Glomerular endothelial cell (primary cell): ENCODE results near the gene FAT2. TPM values are rescaled to one million over a fixed set of nuclear protein-coding genes. Genes with fewer than 3 reads are reported as not detected.

Source experiments
- DNase-seq: peaks from one replicate; pipeline ENCODE4 v3.0.0-alpha.2; 2011; ENCODE audit warnings: low read depth, low spot score; ENCODE audit errors: extremely low read depth
- total RNA-seq: library from RNA; depleted of rRNA; stranded (reverse); fragments of >200 nt; gene quantifications from 2 replicates; pipeline ENCODE4 v1.2.3, GENCODE V29; 2015

Gene FAT2
- total RNA-seq, 1 donor from 2014 or later, result 0.06 TPM

DNA sequence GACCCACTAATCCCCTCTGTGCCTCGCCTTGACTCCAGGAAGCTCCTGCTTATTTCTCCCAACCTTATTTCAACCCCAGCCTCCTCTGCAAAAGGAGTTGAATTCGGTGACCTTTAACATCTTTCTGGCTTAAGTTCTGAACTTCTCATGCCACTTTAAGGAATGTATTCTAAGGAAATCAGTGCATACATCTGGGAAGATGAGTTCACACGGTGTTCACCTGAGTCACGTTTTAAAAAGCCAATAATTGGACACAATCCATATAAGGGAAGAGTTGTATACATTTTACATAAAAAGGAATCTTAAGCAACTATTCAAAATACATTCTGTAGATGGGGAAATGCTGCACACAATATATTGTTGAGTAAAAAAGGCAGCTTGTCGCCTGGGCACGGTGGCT lies 33.2 kb downstream of the FAT2 start:
- DNase-seq, result no peak

DNA sequence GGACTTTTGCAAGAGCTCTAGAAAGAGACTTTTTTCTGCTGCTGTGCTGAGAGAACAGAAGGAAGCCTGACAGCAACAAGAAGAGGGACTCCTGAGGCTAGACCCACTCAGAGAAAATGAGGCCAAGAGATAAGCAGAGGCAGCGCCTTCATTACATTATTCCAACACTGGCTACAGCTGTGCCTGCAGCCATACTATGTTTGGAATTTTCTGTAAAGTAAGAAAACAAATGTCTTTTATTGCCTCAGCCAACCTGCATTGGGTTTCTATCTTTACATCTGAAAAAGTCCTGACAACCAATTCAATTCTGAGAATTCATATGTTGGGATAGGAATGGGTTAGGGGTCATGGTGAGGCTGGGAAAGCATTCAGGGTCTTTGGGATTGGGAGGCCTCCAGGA lies 33.7 kb downstream of the FAT2 start:
- DNase-seq, result no peak

DNA sequence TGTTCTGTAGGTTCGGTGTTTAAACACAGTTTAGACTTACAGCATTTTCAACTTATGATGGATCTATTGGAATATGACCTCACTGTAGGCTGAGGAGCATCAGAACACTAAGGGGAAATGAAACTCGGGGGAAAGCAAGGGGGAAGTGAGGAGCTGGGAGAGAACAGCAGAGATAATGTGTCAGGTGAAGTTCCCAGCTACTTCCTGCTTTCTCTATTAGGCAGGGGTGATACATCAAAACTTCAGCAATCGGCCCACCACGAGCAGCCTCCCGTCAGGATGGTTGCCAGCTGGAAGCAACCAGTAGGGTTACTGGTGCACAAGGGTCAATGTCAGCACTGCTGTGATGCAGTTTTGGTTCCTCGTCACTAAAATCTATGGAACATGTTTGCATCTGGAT lies 34.3 kb downstream of the FAT2 start:
- no peak for DNase-seq

DNA sequence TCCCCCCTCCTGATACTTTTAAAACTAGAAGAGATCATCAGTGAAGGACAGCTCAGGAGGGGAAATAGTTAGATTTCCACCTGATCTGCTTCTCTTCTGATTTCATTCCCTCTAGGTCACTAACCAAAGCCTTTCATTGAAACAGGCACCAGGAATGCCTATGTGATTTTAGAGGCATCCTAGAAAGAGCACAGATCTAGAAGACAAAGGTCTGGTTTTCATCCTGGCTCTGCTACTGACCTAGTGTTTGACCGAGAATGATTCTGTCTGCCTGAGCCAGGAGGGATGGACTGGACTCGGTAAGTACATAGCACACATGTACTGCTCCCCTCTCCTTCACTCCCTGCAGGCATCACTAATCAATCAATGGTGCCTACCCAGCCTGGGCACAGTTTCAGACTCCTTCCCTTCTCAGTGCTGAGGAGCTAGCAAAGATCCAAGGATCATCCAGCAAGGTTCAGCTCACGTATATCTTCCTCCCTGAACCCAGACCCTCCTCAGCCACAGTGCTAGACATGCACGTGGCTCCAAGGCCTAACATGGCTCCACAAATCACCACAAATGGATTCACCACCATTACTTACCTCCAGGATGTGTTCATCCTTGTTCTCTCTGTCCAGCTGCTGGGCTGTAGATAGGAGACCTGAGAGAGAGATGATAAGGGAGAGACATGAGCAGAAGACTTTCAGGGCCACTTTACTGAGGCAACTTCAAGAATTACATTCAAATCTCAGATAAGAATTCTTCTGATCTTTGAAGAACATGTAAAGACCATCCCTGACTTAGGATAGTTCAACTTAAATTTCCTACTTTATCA lies 35.2 kb downstream of the FAT2 start:
- DNase-seq, result no peak

DNA sequence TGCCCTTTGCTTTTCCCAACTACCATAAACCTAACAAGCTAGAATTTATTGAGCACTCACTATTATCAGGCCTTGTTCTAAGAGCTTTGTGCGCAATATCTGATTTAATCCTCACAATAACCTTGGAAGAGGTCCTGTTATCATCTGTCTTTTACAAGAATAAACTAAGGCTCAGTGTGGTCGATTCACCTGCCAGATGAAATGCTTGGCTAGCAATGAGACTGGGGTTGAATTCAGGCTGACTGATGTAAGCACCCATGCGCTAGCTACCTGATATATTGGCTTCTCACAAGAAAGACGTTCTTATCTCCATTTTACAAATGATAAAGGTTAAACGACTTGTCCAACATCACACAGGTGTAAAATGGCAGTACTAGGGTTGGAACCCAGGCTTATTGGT lies 37.4 kb downstream of the FAT2 start:
- DNase-seq, result no peak

DNA sequence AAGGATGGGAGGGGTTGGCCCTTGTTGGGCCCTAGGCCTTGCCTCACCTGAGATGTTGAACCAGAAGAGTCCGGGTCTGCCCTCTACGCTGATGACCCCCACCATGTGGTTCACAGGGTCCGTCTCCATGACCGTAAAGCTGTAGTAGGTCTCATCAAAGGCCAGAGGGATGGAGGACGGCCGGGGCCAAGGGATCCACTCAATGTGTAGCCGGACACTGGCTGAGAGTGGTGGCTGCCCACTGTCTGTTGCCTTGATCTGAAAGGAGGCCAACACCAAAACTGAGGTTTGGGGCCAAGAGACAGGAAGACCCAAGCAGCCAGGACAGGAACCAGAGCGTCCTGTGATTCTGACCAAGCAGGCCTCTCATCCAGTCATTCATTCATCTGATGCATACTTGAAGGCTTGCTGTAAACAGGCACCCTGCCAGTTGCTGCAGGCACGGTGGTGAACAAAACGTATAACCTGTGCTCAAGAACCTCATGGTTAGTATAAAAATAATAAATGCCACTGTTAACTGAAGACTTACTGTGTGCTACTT lies 37.9 kb downstream of the FAT2 start:
- DNase-seq, result no peak

DNA sequence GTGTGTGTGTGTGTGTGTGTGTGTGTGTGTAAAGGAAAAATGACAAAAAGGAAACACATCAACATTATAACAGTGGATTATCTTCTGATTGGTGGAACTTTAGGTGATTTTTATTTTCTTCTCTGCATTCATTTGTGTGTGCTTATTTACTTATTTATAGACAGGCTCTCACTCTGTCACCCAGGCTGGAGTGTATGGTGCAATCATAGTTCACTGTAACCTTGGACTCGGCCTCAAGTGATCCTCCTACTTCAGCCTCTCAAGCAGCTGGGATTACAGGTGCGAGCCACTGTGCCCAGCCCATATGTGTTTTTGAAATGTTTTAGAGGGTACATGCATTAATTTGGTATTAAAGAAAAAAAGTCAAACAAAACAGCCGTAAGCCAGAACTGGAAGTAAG lies 39.1 kb downstream of the FAT2 start:
- DNase-seq, result no peak

DNA sequence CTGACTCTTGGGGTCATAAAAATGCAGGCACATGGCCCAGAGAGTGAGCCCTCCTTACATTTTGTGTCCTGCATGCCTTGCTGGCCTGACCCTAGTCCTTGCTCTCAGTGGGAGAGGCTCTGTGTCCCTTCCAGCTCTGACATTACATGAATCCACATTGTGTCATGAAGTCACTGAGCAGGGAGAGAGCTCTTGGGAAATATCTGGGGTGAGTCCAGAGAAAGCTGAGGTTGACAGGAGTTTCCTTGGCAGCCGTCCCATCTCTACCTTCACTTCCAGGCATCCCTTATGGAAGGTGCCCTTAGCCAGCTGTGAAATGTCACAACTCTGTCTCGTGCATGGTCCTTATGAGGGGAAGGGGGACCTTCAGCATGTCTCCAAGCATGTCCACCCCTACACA lies 41.0 kb downstream of the FAT2 start:
- no peak for DNase-seq

DNA sequence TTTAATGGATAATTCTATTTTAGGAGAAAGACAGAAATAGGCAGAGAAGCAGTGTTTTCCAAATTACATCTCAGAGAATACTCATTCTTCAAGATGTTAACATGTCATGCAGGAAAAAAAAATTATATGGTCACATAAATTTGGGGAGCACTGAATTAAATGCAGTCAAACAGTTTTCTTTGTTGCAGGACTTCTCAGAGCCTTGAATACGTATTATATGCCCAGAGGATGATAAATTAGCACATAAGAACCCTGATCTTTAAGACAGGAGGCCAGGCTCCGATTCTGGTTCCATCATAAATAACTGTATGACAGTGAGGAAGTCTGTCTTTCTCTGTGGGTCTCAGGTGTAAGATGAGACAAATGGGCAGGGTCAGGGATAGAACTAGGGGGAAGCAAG lies 41.4 kb downstream of the FAT2 start:
- DNase-seq, result no peak

DNA sequence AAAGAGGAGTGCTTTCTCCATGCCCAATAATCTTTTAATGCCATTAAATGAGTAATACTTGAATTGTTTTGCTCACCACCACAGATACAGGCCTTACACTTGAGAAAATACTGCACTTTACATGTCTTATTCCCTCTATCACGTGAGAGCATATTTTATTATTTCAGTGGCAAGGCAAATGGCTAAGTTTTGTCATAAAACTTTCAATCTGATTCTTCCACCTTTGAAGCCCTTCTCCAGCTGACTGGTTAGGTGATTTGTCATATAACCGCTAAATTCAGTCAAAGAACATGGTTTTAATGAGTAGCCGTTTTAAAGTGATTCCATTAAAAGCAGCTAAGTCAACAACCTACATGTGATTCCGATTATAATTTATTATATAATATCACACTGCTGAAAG lies 43.8 kb downstream of the FAT2 start:
- no peak for DNase-seq

DNA sequence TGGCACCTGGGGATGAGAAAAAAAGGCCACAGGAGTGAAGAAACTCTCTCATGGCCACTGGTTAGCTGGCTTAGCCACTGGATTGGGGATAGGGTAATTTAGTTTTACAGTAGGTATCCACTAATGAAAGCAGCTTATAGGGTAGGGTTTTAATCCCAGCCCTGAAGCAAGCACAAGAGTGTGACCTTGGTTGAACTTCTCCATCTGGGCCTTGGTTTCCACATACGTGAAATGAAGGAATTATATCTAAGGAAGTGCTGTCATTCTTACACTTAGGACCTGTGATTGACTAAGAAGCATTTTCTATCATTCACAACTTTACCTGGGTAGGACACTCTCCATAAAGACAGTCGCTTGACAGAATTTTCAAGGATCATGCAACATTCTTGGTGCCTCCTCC lies 49.6 kb downstream of the FAT2 start:
- DNase-seq, result no peak

Other genes with a start within 250 kb of the FAT2 start
- gene SLC36A2, start 243.8 kb downstream of the FAT2 start, total RNA-seq, result not detected in 2 replicates
- gene SLC36A1, start 143.7 kb downstream of the FAT2 start, total RNA-seq, result 7.2 and 9.1 TPM in 2 replicates
- 2,016 and 3,575 TPM in 2 replicates for gene SPARC, start 95.6 kb upstream of the FAT2 start, total RNA-seq
- 193 and 297 TPM in 2 replicates for gene ATOX1, start 167.3 kb upstream of the FAT2 start, total RNA-seq
- 144 and 147 TPM in 2 replicates for gene G3BP1, start 180.6 kb upstream of the FAT2 start, total RNA-seq